Measurements from ENCODE around the gene PSMG2.

Gene PSMG2

DNA sequence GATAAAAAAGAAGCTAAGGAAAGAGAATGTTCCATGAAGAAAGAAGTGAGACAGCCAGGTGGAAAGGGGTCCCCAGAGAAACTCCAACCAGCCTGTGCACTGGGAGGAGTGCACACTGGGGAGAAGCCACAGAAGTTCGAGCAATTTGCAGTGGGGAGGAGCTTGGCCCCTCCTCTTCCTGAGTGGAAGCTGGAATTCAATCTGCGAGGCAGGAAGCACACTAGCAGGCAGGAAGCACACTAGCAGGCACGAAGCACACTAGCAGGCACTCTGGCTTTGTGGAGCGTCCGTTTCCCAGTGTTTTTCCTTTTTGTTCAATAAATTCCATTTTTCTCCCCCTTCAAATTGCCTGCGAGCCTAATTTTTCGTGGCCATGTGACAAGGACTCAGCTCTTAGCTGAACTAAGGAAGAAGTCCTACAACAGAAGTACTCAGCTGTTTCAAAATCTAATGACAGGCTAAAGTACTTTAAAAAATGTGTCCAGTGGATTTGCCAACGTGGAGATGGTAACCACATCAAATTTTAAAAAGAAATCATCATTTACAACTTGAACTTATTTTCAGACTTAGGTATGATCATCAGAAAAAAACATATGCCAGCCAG, 23.6 kb upstream of the PSMG2 start:
- no peak overlapping the region for H3K23ac ChIP-seq (ENCODE audit: low read length)
- no peak overlapping the region for H2BK5ac ChIP-seq (ENCODE audit: low read depth, low read length, poor library complexity)
- H2BK12ac ChIP-seq (ENCODE audit: low read length): no peak overlapping the region
- H3K4me3 ChIP-seq (ENCODE audit: low read depth, low read length): no peak overlapping the region
- no peak overlapping the region for H4K12ac ChIP-seq (ENCODE audit: low read depth, low read length)
- H3K27ac ChIP-seq (ENCODE audit: low read depth, low read length): no peak overlapping the region
- H3K79me1 ChIP-seq (ENCODE audit: low read length): no peaks in the 10 kb centered on the region
- no peak overlapping the region for H3K4ac ChIP-seq (ENCODE audit: low read depth, low read length)
- H3K27me3 ChIP-seq (ENCODE audit: insufficient read depth, low read length): no peaks in the 10 kb centered on the region
- no peak overlapping the region for H4K91ac ChIP-seq (ENCODE audit: low read depth, low read length)
- WGBS (ENCODE audit: extremely low coverage, insufficient coverage, insufficient read length): no CpG with 5 or more reads among the region's 8 CpGs
- H3K9ac ChIP-seq (ENCODE audit: low read length): no peak overlapping the region
- H3K18ac ChIP-seq (ENCODE audit: low read length): no peak overlapping the region
- no peak overlapping the region for H3K4me2 ChIP-seq (ENCODE audit: low read length)
- no peak overlapping the region for H2AFZ ChIP-seq (ENCODE audit: insufficient read depth, low read length, poor library complexity)
- no peak for DNase-seq
- H2AK5ac ChIP-seq (ENCODE audit: low read length): no peak overlapping the region
- peak overlapping the region; percentile 29 for H4K8ac ChIP-seq (ENCODE audit: low read depth, low read length)
- H3K14ac ChIP-seq (ENCODE audit: low read length): no peak overlapping the region
- no peak overlapping the region for H2BK120ac ChIP-seq (ENCODE audit: insufficient read depth, low read length, poor library complexity)
- H3K36me3 ChIP-seq (ENCODE audit: control insufficient read depth in 1 of 2, insufficient read depth in 2 of 2, low read length in 2 of 2): peaks cover 17 to 18% of the 10 kb centered on the region in 2 experiments
- no peaks in the 10 kb centered on the region for H3K79me2 ChIP-seq (ENCODE audit: control insufficient read depth, insufficient read depth, low read length, poor library complexity)
- no peaks in the 10 kb centered on the region for H3K9me3 ChIP-seq (ENCODE audit: insufficient read depth, low read depth, low read length)
- no peaks in the 10 kb centered on the region for H3K4me1 ChIP-seq (ENCODE audit: control insufficient read depth in 1 of 2, insufficient read depth in 2 of 2, low read length in 2 of 2)

DNA sequence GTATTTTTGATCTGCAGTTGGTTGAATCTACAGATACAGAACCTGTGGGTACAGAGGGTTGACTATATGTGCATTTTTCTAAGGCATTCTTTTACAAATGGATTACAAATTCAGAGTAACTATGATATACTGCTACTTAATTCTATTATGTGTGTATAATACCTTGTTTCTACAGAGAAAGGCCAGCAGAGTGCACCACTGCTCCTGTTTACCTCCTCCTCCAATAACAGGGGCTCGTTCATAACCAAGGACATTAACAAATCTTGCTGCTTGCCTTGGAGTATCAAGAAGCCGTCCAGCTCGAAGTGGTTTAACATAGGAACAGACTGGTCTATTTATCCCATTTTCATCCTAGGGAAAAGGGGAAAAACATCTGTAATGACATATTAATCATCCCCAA, 16.7 kb upstream of the PSMG2 start:
- Histone ChIP-seq H3K79me1 (ENCODE audit: low read length) (no peaks in the 10 kb centered on the region), H3K4me1 (ENCODE audit: control insufficient read depth in 1 of 2, insufficient read depth in 2 of 2, low read length in 2 of 2) (no peaks in the 10 kb centered on the region), H4K12ac (ENCODE audit: low read depth, low read length) (no peak overlapping the region), H3K4me3 (ENCODE audit: low read depth, low read length) (no peak overlapping the region), H3K79me2 (ENCODE audit: control insufficient read depth, insufficient read depth, low read length, poor library complexity) (no peaks in the 10 kb centered on the region), H2AFZ (ENCODE audit: insufficient read depth, low read length, poor library complexity) (no peak overlapping the region), H2BK5ac (ENCODE audit: low read depth, low read length, poor library complexity) (no peak overlapping the region), H4K91ac (ENCODE audit: low read depth, low read length) (no peak overlapping the region), H3K23ac (ENCODE audit: low read length) (no peak overlapping the region), H4K8ac (ENCODE audit: low read depth, low read length) (no peak overlapping the region), H3K4me2 (ENCODE audit: low read length) (no peak overlapping the region), H2BK12ac (ENCODE audit: low read length) (no peak overlapping the region), H3K27ac (ENCODE audit: low read depth, low read length) (no peak overlapping the region), H3K27me3 (ENCODE audit: insufficient read depth, low read length) (no peaks in the 10 kb centered on the region), H3K18ac (ENCODE audit: low read length) (no peak overlapping the region), H2AK5ac (ENCODE audit: low read length) (no peak overlapping the region), H3K9me3 (ENCODE audit: insufficient read depth, low read depth, low read length) (no peaks in the 10 kb centered on the region), H3K36me3 (ENCODE audit: control insufficient read depth in 1 of 2, insufficient read depth in 2 of 2, low read length in 2 of 2) (peaks cover 7 to 8% of the 10 kb centered on the region in 2 experiments), H3K9ac (ENCODE audit: low read length) (no peak overlapping the region), H3K4ac (ENCODE audit: low read depth, low read length) (no peak overlapping the region), H3K14ac (ENCODE audit: low read length) (no peak overlapping the region), H2BK120ac (ENCODE audit: insufficient read depth, low read length, poor library complexity) (no peak overlapping the region)
- no CpG with 5 or more reads among the region's 3 CpGs for WGBS (ENCODE audit: extremely low coverage, insufficient coverage, insufficient read length)
- DNase-seq: peak in 1 of 2 donors; percentile 2

DNA sequence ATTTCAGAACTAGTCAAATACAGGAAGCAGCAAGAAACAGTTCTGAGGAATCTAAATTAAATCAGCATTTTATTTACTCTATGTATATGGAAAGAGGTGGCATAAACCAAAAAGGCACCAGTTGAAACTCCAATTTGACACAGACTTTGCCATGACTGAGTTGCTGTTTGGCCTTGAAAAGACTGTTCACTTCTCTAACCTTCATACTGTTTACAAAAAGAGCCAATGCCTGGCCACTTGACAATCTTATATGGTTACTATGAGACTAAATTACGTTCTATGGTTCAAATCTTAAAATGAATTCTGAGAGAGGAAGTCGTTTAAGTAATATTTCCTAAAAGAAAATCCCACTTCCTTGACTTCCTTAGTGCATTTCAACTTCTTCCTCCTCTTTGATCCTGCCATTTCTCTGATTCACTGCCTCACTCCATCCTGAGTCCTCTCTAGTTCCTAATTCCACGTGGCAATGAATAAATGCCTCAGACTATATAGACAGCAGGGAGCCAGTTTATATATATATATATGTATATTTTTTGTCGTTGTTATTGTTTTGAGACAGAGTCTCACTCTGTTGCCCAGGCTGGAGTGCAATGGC, 13.5 kb upstream of the PSMG2 start:
- Histone ChIP-seq H3K27ac (ENCODE audit: low read depth, low read length) (no peak overlapping the region), H3K4me1 (ENCODE audit: control insufficient read depth in 1 of 2, insufficient read depth in 2 of 2, low read length in 2 of 2) (no peaks in the 10 kb centered on the region), H3K4ac (ENCODE audit: low read depth, low read length) (no peak overlapping the region), H2AFZ (ENCODE audit: insufficient read depth, low read length, poor library complexity) (no peak overlapping the region), H4K12ac (ENCODE audit: low read depth, low read length) (no peak overlapping the region), H3K9me3 (ENCODE audit: insufficient read depth, low read depth, low read length) (no peaks in the 10 kb centered on the region), H3K27me3 (ENCODE audit: insufficient read depth, low read length) (no peaks in the 10 kb centered on the region), H3K23ac (ENCODE audit: low read length) (no peak overlapping the region), H4K91ac (ENCODE audit: low read depth, low read length) (no peak overlapping the region), H3K79me2 (ENCODE audit: control insufficient read depth, insufficient read depth, low read length, poor library complexity) (no peaks in the 10 kb centered on the region), H2BK5ac (ENCODE audit: low read depth, low read length, poor library complexity) (no peak overlapping the region), H3K14ac (ENCODE audit: low read length) (no peak overlapping the region), H3K4me2 (ENCODE audit: low read length) (no peak overlapping the region), H2BK12ac (ENCODE audit: low read length) (no peak overlapping the region), H3K4me3 (ENCODE audit: low read depth, low read length) (no peak overlapping the region), H3K36me3 (ENCODE audit: control insufficient read depth in 1 of 2, insufficient read depth in 2 of 2, low read length in 2 of 2) (peaks cover 1 to 7% of the 10 kb centered on the region in 2 experiments), H3K79me1 (ENCODE audit: low read length) (no peaks in the 10 kb centered on the region), H3K18ac (ENCODE audit: low read length) (no peak overlapping the region), H4K8ac (ENCODE audit: low read depth, low read length) (no peak overlapping the region), H2AK5ac (ENCODE audit: low read length) (no peak overlapping the region), H3K9ac (ENCODE audit: low read length) (no peak overlapping the region), H2BK120ac (ENCODE audit: insufficient read depth, low read length, poor library complexity) (no peak overlapping the region)
- no peak for DNase-seq
- WGBS (ENCODE audit: extremely low coverage, insufficient coverage, insufficient read length): no CpG with 5 or more reads among the region's 4 CpGs

DNA sequence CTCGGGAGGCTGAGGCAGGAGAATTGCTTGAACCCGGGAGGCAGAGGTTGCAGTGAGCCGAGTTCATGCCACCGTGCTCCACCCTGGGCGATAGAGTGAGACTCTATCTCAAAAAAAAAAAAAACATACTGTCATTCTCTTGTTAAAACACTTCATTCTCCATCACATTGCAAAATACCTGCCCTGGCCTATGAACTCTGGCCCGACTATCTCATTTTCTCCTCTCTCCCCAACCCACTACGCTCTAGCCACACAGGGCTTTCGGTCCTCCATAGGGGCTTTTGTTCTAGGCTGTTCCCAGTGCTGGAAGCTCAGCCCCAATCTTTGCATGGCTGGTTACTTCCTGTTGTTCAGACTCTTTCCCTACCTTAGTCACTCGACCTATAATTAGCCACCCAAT, 10.6 kb upstream of the PSMG2 start:
- no peak overlapping the region for H3K4ac ChIP-seq (ENCODE audit: low read depth, low read length)
- H3K14ac ChIP-seq (ENCODE audit: low read length): no peak overlapping the region
- no peaks in the 10 kb centered on the region for H3K79me1 ChIP-seq (ENCODE audit: low read length)
- no peak overlapping the region for H2AK5ac ChIP-seq (ENCODE audit: low read length)
- no peaks in the 10 kb centered on the region for H3K79me2 ChIP-seq (ENCODE audit: control insufficient read depth, insufficient read depth, low read length, poor library complexity)
- peak overlapping the region; percentile 22 for H3K27ac ChIP-seq (ENCODE audit: low read depth, low read length)
- H2BK12ac ChIP-seq (ENCODE audit: low read length): no peak overlapping the region
- H2BK5ac ChIP-seq (ENCODE audit: low read depth, low read length, poor library complexity): no peak overlapping the region
- peaks cover 1 to 3% of the 10 kb centered on the region in 2 experiments for H3K36me3 ChIP-seq (ENCODE audit: control insufficient read depth in 1 of 2, insufficient read depth in 2 of 2, low read length in 2 of 2)
- no peak overlapping the region for H3K4me3 ChIP-seq (ENCODE audit: low read depth, low read length)
- no peak overlapping the region for H3K9ac ChIP-seq (ENCODE audit: low read length)
- no peaks in the 10 kb centered on the region for H3K4me1 ChIP-seq (ENCODE audit: control insufficient read depth in 1 of 2, insufficient read depth in 2 of 2, low read length in 2 of 2)
- no peak overlapping the region for H3K4me2 ChIP-seq (ENCODE audit: low read length)
- no peak overlapping the region for H4K91ac ChIP-seq (ENCODE audit: low read depth, low read length)
- DNase-seq: no peak
- H3K23ac ChIP-seq (ENCODE audit: low read length): no peak overlapping the region
- H4K12ac ChIP-seq (ENCODE audit: low read depth, low read length): no peak overlapping the region
- no CpG with 5 or more reads among the region's 9 CpGs for WGBS (ENCODE audit: extremely low coverage, insufficient coverage, insufficient read length)
- H3K18ac ChIP-seq (ENCODE audit: low read length): no peak overlapping the region
- no peak overlapping the region for H2BK120ac ChIP-seq (ENCODE audit: insufficient read depth, low read length, poor library complexity)
- H3K9me3 ChIP-seq (ENCODE audit: insufficient read depth, low read depth, low read length): no peaks in the 10 kb centered on the region
- no peak overlapping the region for H2AFZ ChIP-seq (ENCODE audit: insufficient read depth, low read length, poor library complexity)
- no peaks in the 10 kb centered on the region for H3K27me3 ChIP-seq (ENCODE audit: insufficient read depth, low read length)
- H4K8ac ChIP-seq (ENCODE audit: low read depth, low read length): no peak overlapping the region

All from trophoblast cell (in vitro differentiated cells and primary cell).